RPMI8226 (cell line): ENCODE results near the gene GNAZ.

Experiments
- DNase-seq: peaks from one replicate; pipeline ENCODE4 v3.0.0-alpha.2; 2015

GNAZ gene

DNA sequence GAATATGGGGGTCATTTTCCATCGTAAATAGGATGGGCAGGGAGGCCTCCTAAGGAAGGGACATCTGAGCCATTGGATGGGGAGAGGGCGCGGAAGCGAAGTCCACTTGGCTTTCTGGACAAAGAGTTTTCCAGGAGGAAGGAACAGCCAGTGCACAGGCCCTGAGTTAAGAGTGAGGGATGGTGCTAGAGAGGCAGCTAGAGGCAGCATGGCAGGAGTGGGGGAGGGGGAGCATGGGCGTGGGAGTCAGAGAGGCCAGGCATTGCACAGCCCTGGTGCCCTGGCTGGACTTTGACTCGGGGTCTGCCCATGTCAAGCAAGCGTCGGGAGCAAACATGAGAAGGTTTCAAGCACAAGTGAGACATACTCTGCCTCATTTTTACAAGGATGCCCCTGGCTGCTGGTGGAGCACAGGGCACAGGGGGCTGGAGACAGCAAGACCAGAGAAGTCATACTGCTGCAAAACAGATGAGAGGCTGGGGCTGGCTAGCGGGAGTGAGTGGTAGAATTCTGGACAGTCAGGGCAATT, 9.0 kb downstream of the GNAZ start:
- DNase-seq: no peak

GRCh38 chr22:23079814-23080521, 9.6 kb downstream of the GNAZ start:
- no peak for DNase-seq

DNA sequence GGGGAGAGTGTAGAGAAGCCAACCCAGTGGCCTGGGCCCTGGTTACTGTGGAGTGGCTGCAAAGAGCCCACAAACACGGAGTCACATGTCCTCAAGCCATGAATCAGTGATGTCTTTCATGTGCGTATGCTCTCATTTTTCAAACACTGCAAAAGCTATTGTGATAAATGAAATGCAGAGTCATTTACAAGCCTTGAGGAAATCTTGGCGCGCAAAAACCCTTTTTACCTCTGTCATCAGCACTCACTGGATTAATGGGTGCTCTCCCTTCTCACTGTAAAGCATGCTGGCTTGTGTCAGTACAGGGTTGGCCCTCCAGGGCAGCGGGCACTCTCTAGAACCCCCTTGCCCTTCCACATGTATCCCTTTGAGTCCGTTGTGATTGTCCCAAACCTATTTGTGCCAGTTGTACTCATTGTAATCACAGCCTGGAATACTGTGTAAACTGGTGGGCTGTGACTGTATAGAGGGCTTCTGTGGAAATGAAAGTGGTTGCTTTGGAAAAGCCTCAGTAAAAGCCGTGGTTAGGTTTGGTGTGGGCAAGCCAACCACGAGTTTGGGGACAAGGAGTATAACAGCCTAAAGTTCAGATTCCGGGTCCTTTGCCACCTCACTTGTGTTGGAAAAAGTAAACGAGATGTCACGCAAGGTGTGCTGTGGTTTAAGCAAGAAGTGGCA, 10.4 kb downstream of the GNAZ start:
- DNase-seq: no peak

GRCh38 chr22:23082534-23083314, 12.4 kb downstream of the GNAZ start:
- no peak for DNase-seq

GRCh38 chr22:23083315-23084021, 13.1 kb downstream of the GNAZ start:
- DNase-seq: no peak

DNA sequence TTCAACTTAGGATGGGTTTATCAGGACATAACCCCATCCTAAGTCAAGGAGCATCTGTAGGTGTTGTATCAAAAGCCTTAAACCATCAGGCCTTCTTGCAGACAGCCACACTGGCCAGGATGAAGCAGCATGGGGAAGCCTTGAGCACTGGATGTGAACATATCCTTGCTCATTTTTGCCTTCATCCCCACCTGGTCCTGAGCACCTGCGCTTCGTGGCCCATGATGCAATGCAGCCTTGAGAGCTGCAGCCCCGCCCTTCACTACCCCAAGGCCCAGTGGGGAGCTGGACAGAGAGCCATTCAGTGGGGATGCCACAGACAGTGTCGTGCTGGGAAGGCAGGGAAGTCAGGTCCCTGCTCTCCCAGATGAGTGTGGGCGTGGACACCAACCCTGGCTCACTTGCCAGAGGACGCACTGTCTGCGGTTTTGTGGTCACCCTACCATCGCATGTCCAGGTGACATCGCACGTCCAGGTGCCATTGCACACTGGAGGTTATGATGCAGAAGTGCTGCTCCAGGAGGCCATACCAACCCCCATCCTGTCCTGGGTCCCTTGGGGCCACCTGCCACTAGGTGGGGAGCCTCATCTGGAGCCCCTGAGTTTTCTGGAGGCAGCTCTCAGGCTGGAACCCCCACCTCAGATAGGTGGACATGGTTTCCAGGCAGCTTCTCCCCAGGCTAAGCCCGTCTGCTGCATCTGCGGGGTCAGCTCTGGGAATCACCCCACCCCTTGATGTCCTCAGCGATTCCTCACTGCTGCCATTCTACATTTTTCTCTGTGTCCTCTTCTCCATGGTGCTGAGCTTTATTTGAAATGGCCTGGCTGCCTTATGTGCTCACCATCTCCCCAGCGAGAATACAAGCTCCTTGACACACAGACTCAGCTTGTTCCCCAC, 14.4 kb downstream of the GNAZ start:
- DNase-seq: peak; percentile 78

DNA sequence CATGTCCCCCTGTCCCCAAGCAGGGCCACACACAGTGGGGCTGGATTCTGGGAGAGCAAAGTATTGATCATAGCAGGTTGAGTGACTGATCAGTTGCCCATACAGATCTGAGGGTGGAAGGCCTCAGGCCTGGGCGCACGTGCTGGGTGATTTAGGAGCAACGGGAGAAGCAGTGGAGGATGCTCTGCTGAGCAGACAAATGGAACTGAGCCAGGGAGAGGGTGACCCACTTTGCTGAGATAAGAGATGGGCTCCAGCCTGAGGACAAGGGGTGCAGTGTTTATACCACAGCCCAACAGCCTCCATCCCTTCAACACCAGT, 15.0 kb downstream of the GNAZ start:
- DNase-seq: no peak

DNA sequence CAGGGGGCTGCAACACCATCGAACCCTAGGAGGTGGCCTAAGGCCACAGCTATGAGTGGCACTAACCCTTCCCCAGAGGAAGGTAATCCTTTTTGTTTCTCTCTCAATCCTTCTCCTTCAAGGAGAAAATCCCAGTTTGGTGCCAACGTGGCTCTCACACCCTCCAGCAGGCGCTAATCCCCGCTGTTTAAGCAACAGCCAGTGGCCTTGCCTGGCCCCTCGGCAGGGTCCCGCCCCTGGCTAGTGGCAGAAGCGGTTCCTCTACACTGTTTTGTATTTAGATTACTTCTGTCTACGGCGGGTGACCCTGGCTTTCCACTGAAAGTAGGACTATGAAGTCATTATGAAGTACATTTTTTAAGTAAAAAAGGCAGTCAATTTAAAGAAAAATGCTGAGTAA, 15.5 kb downstream of the GNAZ start:
- DNase-seq: no peak

GRCh38 chr22:23086263-23086662, 15.9 kb downstream of the GNAZ start:
- no peak for DNase-seq

GRCh38 chr22:23086787-23087186, 16.5 kb downstream of the GNAZ start:
- DNase-seq: no peak

DNA sequence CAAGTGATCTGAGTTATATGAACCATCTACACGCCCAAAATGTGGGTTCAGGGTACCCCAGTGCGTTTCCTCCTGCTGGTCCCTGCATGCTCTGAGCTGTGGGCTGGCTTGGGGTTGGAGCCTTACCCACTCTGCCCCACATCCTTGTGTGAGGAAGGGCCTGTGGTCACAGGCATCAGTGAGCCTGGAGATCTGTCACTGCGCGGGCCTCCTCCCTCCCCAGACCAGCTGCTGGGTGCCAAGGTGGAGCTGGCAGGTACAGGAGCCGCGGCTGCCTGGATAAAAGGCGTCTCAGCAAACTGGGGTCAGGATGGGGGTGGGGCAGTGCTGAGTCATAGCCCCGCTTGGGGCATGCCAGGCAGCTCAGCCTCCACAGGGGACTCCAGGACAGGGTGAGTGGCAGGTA, 17.9 kb downstream of the GNAZ start:
- peak; percentile 56 for DNase-seq

GRCh38 chr22:23089010-23089409, 18.7 kb downstream of the GNAZ start:
- DNase-seq: no peak

DNA sequence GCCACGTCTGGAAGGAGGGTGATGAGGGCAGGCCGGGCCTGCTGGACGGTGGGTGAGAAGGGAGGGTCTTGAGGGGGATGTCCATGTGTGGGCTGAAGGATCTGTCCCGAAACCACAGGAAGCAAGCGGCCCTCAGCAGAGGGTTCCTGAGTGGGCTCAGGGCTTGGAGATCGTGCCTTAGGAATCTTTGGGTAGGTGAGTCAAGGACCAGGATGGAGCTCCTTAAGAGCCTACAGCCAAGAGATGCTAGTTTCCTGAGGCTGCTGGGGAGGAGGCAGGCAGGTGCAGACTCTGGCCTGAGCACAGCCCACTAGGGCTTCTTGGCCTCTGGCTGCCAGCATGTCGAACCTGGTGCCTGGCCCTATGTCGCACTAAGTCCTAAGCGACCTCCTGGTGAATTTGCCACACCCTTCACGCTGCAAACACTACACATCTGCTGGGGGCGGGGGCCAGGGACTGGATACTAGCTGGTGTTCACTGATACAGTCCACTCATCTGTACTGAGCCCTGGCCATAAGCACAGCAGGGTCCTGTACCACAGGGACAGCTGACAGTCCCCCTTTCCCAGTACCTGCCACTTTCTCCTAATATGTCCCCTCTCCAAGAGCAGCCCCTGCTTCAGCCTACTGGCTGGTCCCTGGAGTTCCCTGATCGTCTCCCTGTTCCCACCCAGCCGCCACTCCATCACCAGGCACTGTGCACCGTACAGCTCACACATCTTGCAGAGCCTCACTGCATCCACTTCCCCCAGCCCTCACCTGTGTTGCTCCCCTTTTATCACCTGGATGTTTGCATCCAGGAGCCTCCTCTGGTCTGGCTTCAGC, 19.5 kb downstream of the GNAZ start:
- DNase-seq: no peak

DNA sequence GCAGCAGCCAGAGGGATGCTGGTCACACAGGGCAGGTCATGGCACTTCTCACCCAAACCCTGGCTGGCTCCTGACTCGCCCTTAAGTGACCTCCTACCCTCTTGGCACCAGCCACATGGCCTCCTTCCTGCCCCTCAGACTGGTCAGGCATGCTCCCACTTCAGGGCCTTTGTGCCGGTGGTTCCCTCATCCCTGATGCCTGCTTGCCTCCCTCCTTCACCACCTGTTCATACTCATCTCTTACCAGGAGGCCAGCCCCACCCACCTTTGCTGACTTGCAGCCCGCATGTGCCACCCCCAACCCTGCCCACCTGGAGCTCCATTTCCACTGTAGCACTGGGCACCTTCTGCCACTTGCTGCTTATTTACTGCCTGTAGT, 20.1 kb downstream of the GNAZ start:
- DNase-seq: no peak

GRCh38 chr22:23091760-23092159, 21.4 kb downstream of the GNAZ start:
- no peak for DNase-seq

GRCh38 chr22:23092217-23092955, 22.1 kb downstream of the GNAZ start:
- no peak for DNase-seq

- no peak for DNase-seq
Observed at GRCh38 chr22:23093051-23093788, 22.9 kb downstream of the GNAZ start.

- no peak for DNase-seq
Observed at GRCh38 chr22:23094260-23094659, 23.9 kb downstream of the GNAZ start.
